T-helper 22 cell (primary cell): ENCODE data around the gene ZXDA.
"Not testable (repeated sequence)": the region's sequence is repeated elsewhere in the genome, so short reads cannot be mapped to it uniquely, and the experiment has no call there.

Experiments used
- DNase-seq: peaks from one replicate; pipeline ENCODE4 v3.0.0-alpha.2; 2020; ENCODE audit warnings: low read depth

ZXDA gene

GRCh38 chrX:57910287-57910912 lies at the start of gene ZXDA:
TSS of gene ZXDA (minus strand) at chrX:57910458. CDS start at chrX:57910420, 38 bp downstream.
- not testable (repeated sequence) for DNase-seq

- DNase-seq = no peak
These were observed 42.0 kb upstream of the ZXDA start for GRCh38 chrX:57952320-57952678.

GRCh38 chrX:57951666-57952319 lies 41.5 kb upstream of the ZXDA start:
- no peak for DNase-seq

GRCh38 chrX:57933321-57933720 lies 23.1 kb upstream of the ZXDA start:
- DNase-seq = no peak

GRCh38 chrX:57932266-57932665 lies 22.0 kb upstream of the ZXDA start:
- DNase-seq = no peak

GRCh38 chrX:57930051-57930450 lies 19.8 kb upstream of the ZXDA start:
- no peak for DNase-seq

GRCh38 chrX:57929373-57929772 lies 19.1 kb upstream of the ZXDA start:
- DNase-seq = no peak

- DNase-seq = no peak
These were observed 15.5 kb upstream of the ZXDA start for GRCh38 chrX:57925806-57926205.

GRCh38 chrX:57918750-57919436 lies 8.6 kb upstream of the ZXDA start:
- DNase-seq = no peak

- no peak for DNase-seq
These were observed 5.4 kb upstream of the ZXDA start for GRCh38 chrX:57915680-57916079.

- DNase-seq = not testable (repeated sequence)
These were observed 517 bp downstream of the ZXDA start for GRCh38 chrX:57909595-57910286.

- DNase-seq = not testable (repeated sequence)
These were observed 1.2 kb downstream of the ZXDA start for GRCh38 chrX:57908972-57909594.

- no peak for DNase-seq
These were observed 3.5 kb downstream of the ZXDA start for GRCh38 chrX:57906790-57907189.

GRCh38 chrX:57905141-57905540 lies 5.1 kb downstream of the ZXDA start:
- no peak for DNase-seq

- DNase-seq = no peak
These were observed 5.9 kb downstream of the ZXDA start for GRCh38 chrX:57904176-57904880.

- no peak for DNase-seq
These were observed 7.6 kb downstream of the ZXDA start for GRCh38 chrX:57902633-57903032.

- no peak for DNase-seq
These were observed 8.8 kb downstream of the ZXDA start for GRCh38 chrX:57901466-57901865.

GRCh38 chrX:57900975-57901374 lies 9.3 kb downstream of the ZXDA start:
- DNase-seq = no peak

- DNase-seq = no peak
These were observed 10.4 kb downstream of the ZXDA start for GRCh38 chrX:57899906-57900305.

- no peak for DNase-seq
These were observed 11.2 kb downstream of the ZXDA start for GRCh38 chrX:57899064-57899463.

- DNase-seq = no peak
These were observed 38.8 kb downstream of the ZXDA start for GRCh38 chrX:57871463-57871862.
